ENCODE measurements around the gene KIAA1217.
"Not testable (repeated sequence)": the region's sequence is repeated elsewhere in the genome, so short reads cannot be mapped to it uniquely, and the experiment has no call there.

KIAA1217 gene

DNA sequence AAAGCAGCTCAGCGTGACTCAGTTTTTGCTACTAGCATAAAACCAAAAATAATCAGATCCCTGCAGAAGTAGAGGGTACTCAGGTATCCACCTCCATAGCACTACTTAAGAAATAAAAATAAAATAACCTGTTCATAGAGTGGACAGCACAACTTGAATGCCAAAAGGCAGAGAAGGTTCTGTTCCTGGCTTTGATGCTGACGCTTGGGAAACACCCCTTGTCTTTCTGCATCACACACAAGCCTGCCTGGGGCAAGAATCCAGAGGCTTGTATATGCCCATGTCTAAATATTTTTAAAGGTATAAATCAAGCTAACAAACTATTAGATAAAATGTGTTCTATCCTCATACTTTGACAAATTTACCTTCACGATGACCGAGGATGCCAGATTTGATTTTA lies 207.3 kb downstream of the KIAA1217 start:
- DNase-seq = no peak

DNA sequence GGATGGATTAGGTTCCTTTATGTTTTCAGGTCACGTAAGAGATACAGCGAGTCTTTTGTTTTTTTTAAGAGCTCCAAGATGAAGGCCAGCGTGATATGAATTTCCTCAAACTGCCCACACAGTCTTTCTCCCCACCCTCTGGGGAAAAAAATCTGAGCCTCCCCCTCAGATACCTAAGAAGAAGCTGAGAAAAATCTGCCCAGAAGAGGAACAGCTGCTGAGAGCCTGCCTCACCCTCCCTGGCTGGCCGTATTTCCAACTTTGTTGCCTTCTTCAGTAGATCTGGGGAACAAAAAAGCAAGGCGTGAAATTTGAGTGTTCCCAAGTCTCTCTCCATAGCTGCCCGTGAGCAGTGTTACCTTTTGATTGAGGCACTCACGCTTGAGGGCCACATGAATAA lies 208.1 kb downstream of the KIAA1217 start:
- no peak for DNase-seq

DNA sequence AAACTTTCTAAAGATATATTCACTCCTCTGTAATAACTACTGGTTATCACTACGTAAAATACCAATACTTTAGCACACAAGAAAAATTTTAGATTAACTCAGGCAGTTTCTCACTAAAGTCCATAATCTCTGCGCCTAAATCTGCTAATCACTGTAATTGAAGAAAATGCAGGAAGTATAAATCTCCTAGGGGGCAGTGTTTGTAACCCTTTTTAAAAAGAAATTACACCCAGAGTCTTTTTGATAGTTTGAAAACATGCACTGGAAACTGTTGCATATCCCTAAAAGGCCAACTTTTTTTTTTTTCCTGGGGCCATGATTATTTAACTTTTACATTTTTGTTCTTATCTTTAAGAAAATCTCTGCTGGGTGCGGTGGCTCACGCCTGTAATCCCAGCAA lies 209.6 kb downstream of the KIAA1217 start:
- no peak for DNase-seq

DNA sequence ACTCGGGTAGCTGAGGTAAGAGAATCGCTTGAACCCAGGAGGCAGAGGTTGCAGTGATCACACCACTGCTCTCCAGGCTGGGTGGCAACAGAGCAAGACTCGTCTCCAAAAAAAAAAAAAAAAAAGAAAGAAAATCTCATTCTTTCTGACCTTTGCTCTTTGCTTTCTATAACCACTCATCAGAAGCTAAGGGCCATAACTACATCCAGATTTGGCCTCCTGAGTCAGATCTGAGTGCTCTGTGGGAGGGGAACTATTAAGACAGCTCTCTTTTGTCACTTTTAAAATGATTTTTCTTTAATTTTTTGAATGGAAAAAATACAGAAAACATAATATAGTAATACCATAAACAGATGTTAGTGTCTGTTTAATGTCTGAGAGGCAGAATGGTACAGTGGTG lies 210.1 kb downstream of the KIAA1217 start:
- no peak for DNase-seq

DNA sequence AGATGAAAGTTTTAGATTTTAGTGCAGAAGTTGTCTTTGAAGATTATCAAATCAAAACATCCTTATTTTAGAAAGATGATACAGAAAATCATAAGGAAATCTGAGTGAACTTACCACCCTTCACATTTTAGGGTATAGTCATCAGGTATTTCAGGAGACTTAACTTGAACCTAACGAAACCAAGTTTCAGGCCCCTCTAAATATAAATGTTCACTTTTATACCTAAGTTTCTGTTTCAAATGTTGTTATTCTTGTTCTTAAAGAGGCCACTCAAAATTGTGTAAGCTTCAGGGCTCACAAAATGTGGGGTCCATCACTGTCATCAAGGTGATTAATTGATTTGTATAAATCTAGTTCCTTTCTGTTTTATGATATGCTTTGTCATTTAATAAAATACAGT lies 216.2 kb downstream of the KIAA1217 start:
- no peak for DNase-seq

DNA sequence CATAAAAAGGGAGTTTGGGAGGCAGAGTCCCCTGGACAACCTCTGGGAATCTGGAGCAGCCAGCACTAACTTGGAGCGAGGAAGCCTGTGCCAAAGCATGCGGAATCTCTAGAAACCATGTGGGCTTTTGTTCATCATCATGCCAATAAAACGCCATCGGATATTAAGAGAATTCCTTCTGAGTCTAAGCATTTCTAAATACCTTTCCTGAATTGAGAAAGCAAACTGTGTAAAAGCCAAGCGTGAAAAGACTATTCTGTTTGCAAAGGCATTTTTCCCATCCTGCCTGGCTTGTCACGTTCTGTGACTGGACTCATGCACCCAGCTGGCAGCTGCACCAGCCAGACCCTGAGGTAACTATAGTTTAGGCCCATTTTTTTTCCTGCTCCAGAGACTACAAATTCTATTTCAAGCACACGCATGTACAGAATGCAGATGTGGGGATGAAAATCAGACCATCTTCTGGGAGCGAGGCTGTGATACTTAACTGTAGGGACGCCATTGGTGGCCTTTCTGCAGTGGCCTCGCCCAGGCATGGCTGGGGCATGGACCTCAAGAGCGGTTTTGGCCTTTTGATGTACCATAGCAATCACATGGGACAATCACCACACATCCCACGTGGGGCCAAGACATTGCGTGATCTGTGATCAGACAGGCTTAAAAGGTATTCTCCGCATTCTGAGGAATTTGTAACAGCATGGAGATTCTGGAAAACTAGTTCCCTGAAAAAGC lies 218.9 kb downstream of the KIAA1217 start:
- no peak for DNase-seq

DNA sequence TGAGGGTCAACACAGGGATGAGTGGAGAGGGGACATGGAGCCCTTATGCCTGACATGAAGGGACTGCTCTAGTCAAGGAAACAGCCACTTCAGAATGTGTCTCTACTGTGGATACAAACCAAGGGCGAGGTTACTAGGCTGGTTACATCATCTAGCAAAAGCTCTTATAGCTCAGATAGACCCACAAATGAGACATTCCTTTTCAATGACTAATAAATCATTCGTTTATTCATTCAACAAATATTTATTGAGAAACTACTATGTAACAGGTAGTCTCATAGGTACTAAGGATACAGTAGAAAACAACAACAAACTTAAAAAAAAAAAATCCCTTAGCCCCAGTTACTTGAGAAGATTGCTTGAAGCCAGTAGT lies 219.5 kb downstream of the KIAA1217 start:
- DNase-seq = no peak

DNA sequence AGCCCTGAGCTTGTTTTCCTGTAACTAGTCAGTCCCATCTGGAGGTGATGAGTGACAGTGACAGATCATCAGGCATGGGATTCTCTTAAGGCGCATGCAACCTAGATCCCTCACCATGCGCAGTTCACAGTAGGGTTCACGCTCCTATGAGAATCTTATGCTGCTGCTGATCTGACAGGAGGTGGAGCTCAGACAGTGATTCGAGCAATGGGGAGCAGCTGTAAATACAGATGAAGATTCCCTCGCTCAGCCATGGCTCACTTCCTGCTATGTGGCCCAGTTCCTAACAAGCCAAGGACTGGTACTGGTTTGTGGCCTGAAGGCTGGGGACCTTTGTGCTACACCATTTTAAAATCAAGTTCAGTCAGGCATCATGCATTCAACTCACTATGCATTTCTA lies 221.7 kb downstream of the KIAA1217 start:
- DNase-seq = no peak

DNA sequence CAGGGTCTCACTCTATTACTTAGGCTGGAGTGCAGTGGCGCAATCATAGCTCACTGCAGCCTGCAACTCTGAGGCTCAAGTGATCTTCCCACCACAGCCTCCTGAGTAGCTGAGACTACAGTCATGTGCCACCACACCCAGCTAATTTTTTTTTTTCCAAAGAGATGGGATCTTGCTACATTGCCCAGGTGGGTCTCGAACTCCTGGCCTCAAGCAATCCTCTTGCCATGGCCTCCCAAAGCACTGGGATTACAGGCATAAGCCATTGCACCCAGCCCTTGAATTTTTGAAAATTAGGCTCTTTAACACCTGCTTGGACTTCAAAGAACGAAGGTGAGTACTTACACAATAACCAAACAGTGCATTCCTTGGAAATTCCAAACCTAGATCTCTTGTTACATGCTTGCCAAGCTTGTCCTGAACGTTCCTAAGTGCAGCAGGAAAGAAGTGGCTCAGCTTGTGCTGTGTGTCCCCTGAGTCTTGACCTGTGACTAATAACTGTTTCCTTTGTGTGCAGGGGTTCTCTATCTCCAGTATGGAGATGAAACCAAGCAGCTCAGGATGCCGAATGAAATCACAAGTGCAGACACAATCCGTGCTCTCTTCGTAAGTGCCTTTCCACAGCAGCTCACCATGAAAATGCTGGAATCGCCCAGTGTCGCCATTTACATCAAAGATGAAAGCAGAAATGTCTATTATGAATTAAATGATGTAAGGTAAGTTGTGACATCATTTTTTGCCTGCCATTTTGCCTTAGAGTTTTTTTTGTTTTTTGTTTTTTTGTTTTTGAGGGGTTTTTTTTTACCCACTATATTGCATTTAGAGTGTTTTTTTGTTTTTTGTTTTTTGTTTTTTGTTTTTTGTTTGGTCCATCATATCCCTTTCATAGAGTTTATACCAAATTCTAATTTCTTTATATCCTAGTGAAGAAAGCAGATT lies 223.8 kb downstream of the KIAA1217 start:
- DNase-seq = no peak

DNA sequence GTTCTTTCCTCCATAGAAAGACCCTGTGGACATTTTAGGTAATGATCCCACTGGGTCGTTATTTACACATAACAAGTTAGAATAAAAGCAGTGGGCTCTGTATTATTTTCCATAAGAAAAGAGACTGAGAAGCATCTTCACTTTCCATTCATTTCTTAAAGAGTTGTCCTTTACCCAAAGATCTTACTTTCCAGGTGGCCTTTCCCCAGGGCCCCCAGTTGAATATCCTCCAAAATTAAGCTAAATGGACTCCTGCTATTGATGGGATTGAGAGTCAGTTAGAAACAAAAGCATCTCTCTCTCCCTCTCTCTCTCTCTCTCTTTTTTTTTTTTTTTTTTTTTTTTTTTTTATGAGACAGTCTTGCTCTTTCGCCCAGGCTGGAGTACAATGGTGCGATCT lies 224.8 kb downstream of the KIAA1217 start:
- DNase-seq = no peak

DNA sequence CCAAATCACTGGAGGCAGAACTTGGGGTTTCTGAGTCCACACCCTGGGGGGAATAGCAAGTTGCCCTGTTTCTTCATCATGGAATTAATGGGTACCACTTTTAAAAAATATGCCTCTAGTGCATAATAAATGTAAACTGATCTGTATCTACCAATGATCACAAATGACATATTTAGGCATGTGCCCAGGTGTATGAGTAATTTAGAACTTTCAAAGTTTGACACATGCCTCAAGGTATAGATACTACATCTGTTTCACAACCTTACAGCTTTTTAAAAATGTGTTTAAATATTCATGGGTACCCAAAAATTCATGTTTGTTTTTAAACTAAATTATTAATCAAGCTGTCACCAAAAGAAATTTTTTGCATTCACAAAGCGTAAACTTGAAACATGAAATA lies 226.0 kb downstream of the KIAA1217 start:
- DNase-seq = no peak

DNA sequence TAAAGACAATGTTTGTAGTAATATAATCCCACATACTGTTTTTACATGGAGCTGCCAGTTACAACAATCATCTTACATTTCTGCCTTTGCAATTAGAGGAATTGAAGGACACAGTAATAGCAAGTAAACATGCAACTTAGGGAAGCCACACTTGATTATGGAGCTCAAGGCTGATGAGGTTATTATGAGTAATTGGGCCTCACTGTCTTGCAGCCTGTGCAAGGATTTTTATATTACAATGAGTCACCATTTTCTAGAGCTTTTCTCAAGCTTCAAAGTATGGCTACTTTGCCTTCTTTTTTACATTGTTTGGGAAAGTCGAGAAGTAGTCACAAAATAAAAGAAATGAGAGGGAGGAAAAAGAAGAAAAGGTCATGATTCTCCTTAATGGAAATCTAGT lies 226.4 kb downstream of the KIAA1217 start:
- DNase-seq = no peak

DNA sequence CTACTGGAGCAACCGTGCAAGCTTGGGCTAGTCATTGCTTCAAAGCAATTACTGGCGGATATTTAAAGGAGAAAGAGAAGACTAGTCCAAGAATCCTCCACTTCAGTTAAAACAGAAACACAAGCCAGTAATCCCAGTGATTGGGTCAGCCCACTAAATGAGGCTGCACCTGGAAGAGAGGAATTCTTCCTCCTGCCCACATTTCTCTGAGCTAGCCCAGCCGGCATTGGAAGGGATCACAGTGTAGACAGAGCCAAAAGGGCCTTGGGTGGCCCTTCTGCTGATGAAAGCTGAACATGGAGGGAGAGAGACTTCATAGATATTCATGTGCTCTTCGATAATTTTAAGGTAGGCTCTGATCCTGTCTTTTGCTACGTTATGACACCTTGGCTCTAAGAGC lies 228.4 kb downstream of the KIAA1217 start:
- no peak for DNase-seq

DNA sequence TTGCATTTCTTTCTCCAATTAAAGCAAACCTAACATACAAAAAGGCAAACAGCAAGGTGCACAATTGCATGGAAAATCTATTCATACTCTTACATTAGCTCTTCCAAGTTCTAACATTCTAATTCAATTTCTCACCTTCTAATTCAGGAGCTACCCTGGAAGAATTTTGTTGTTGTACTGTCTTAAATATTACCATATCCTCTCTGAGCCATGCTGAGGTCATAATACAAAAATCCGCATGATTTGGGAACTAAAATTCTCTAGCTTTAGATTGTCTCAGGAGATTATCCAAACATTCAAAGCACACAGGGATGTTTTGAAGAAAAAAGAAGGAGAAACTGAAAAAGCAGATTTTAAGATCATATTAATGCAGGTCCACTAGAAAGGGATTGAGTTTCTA lies 229.9 kb downstream of the KIAA1217 start:
- DNase-seq = no peak

DNA sequence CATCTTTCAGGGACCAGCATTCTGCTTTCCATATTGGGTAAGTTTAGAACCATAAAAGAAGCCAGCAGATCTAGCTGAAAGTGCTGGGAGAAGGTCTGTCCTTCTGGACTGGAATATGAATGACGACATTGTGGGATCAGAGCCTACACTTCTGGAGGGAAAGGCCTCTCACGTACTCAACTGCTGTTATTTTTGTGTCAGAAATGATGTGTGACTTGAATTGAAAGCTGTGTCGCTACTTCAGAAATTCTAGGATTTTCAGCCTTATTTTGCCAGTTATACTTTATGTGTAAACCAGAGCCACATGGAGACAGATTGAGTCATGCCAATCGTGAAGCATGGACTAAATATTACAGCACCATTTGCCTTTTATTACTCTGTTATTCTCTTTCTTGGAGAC lies 231.0 kb downstream of the KIAA1217 start:
- no peak for DNase-seq

DNA sequence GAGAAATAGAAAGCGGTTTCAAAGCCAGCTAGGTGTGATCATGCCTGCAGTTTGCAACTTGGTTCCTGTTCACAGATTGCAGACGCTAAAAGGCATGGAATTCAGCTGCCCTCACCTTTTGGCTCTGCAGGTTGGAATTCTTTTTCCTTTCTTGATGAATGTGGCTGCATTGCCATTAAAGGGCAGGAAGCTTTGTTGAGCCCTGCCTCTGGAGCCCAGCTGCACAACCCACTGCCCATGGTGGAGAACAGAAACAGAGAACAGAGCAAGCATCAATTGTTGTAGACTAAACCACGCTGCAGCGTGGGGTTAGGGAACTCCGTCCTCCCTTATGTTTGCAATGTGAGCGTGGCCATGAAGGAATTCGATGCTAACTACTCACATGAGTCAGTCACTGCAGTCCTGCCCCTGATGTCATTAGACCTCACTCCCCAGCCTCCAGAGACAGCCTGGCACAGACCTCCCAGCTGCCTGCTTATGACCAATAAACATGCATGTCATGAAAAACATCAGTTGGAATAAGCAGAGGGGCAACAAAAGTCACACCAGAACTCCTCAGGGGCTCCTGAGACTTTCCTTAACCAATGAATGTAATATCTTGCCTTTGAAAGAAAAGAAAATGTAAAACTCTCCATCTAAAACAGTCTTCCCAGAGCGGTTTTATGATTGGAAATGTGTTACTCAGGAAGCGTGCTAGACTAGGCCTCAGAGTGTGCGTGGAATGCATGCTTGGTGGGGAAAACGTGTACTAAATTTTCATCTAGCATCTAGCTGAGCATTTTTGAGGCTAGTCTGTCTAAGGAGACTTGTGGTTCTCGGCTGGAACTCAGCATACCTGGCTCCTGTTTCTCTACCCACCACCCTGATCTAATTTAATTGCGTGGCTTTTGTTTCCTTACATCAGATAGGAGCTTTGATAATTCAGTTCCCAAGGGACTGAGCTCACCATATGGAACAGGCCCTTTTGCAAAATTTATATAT lies 232.2 kb downstream of the KIAA1217 start:
- DNase-seq = no peak

DNA sequence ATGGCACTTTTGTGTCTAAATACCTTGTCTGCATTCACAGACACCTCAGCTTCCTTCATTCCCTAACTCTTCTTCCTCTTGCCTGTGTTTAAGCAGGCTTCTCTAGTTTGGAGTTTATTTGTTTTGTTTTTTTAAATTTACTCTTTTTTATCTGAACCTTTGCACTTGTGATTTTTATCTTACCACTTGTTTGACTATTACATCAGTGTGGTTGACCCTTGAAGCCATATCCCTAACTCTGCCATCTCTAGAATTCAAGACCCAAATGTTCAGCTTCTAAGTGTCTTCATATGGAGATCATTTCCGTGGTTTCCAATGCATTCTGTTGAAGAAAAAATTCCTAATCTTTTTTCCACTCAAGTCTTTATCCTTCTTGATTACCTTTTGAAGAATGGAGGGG lies 233.3 kb downstream of the KIAA1217 start:
- no peak for DNase-seq

DNA sequence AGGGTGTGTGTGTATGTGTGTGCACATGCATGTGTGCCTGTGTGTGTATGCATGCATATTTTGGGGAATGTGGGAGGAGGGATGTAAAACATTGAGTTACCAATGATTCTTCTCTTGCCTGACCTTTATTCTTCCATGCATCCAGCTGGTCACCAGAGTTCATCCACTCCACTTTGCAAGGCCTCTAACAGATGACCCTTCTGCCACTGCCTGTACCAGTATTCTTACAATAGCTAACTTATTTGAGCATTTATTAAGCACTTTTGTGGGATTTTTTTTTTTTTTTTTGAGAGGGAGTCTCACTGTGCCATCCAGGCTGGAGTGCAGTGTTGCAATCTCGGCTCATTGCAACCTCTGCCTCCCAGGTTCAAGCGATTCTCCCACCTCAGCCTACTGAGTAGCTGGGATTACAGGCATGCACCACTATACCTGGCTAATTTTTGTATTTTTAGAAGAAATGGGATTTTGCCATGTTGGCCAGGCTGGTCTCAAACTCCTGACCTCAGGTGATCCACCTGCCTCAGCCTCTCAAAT lies 233.8 kb downstream of the KIAA1217 start:
- DNase-seq = not testable (repeated sequence)

DNA sequence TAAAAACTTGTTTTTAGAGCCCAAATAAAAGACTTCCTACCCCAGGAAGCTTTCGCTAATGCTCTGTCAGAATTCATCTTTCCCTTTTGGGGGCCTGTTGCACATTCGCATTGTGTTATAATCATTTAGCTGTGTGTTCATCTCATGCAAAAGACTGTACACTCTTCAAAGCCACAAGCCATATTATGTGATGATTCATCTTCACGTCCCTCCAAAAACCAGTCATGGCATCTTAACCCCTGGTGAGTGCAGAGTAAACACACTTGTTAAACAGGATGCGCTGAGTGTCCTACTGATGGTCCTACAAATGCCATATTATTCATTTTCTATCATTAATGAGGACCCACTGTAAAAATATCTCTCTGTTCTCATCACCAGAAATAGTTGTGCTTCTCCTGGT lies 235.4 kb downstream of the KIAA1217 start:
- DNase-seq = no peak

DNA sequence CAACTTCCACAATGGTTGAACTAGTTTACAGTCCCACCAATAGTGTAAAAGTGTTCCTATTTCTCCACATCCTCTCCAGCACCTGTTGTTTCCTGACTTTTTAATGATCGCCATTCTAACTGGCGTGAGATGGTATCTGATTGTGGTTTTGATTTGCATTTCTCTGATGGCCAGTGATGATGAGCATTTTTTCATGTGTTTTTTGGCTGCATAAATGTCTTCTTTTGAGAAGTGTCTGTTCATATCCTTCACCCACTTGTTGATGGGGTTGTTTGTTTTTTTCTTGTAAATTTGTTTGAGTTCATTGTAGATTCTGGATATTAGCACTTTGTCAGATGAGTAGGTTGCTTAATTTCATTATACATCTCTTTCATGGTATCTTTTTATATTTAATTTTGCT lies 237.0 kb downstream of the KIAA1217 start:
- not testable (repeated sequence) for DNase-seq

DNA sequence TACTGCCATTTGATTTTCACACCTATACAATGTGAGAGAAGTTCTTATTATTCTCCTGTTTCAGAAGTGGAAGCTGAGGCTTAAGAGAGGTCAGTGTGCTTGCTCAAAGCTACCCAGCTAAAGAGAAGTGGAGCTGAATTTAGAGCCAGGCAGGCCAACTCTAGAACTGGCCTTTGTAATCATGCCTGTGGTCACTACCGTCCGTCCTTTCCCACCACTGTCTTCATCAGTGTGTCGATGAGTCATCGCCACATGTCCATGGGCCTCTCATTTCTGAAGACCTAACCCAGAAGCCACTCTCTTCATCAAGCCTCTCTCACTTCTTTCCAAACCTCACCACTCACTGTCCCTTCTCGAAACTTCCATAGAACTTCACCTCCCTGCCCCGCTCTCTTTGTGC lies 237.8 kb downstream of the KIAA1217 start:
- DNase-seq = no peak

DNA sequence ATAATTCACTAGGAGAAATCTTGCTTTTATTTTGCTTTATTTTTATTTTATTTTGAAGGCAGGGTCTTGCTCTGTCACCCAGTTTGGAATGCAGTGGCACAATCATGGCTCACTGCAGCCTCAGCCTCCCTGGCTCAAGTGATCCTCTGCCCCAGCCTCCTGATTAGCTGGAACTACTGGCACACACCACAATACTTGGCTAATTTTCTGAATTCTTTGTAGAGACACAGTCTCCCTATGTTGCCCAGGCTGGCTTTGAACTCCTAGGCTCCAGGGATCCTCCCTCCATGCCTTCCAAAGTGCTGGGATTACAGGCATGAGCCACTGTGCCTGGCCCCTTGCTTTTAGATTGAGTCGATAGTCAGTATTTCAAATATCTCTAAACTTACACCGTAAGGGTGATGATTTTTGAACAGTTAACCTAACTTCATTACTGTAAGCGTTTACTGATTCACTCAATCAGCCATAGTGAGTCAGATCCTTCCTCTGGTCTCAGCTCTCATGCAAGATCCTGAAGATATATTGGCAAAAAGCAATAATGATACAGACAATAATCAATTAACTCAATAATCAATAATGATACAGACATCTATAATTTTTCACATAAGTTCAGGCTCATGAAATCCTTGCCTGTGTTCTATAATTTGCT lies 239.5 kb downstream of the KIAA1217 start:
- no peak for DNase-seq
